ENCODE results near the gene SEMA3F.

DNA sequence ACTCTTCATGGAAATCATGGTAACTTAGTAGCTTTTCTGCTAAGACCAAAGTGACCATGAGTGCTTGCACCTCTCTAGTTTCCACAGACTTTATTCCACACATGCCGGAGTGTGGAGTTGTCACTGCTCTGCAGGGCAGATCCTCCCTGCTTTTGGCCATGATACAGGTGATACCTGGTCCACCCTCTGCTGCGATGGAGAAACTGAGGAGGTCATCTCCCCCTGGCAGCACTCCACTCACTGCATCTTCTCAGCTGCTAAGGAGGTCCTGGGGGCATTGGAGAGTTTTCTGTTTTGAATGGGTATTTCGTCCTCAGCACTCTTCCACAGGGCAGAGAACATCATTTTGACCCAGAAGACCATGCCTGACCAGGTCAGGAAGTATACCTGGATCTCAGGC lies 35.3 kb upstream of the SEMA3F start:
- TF ChIP-seq EP300 (IDR thresholded peaks at IDR 0.05; ENCODE audit: borderline replicate concordance) (no peak), CEBPB (IDR thresholded peaks at IDR 0.05) (no peak), RAD21 (IDR thresholded peaks at IDR 0.05; ENCODE audit: low read depth) (no peak), EGR1 (IDR thresholded peaks at IDR 0.05) (no peak), TAF1 (IDR thresholded peaks at IDR 0.05; ENCODE audit: low read depth) (no peak), NFIC (IDR thresholded peaks at IDR 0.05) (no peak), ZBTB7A (IDR thresholded peaks at IDR 0.05; ENCODE audit: low read depth) (no peak), YY1 (IDR thresholded peaks at IDR 0.05; ENCODE audit: low read depth) (no peak)
- TF ChIP-seq, protein P1, sequence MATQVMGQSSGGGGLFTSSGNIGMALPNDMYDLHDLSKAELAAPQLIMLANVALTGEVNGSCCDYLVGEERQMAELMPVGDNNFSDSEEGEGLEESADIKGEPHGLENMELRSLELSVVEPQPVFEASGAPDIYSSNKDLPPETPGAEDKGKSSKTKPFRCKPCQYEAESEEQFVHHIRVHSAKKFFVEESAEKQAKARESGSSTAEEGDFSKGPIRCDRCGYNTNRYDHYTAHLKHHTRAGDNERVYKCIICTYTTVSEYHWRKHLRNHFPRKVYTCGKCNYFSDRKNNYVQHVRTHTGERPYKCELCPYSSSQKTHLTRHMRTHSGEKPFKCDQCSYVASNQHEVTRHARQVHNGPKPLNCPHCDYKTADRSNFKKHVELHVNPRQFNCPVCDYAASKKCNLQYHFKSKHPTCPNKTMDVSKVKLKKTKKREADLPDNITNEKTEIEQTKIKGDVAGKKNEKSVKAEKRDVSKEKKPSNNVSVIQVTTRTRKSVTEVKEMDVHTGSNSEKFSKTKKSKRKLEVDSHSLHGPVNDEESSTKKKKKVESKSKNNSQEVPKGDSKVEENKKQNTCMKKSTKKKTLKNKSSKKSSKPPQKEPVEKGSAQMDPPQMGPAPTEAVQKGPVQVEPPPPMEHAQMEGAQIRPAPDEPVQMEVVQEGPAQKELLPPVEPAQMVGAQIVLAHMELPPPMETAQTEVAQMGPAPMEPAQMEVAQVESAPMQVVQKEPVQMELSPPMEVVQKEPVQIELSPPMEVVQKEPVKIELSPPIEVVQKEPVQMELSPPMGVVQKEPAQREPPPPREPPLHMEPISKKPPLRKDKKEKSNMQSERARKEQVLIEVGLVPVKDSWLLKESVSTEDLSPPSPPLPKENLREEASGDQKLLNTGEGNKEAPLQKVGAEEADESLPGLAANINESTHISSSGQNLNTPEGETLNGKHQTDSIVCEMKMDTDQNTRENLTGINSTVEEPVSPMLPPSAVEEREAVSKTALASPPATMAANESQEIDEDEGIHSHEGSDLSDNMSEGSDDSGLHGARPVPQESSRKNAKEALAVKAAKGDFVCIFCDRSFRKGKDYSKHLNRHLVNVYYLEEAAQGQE (IDR thresholded peaks at IDR 0.05; ENCODE audit: low read depth): no peak
- TF ChIP-seq, protein P2, sequence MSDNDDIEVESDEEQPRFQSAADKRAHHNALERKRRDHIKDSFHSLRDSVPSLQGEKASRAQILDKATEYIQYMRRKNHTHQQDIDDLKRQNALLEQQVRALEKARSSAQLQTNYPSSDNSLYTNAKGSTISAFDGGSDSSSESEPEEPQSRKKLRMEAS (IDR thresholded peaks at IDR 0.05): no peak
